ENCODE data around the gene CARD10.
"Not testable (repeated sequence)": the region's sequence is repeated elsewhere in the genome, so short reads cannot be mapped to it uniquely, and the experiment has no call there.

Gene CARD10

GRCh38 chr22:37485395-37486223 lies 33.6 kb downstream of the CARD10 start:
- no peak for DNase-seq

GRCh38 chr22:37484480-37485394 lies 34.5 kb downstream of the CARD10 start:
- no peak for DNase-seq

GRCh38 chr22:37483050-37483449 lies 36.2 kb downstream of the CARD10 start:
- DNase-seq = no peak

- DNase-seq = no peak
Measured at GRCh38 chr22:37482244-37482643, 37.0 kb downstream of the CARD10 start.

GRCh38 chr22:37481347-37481907 lies 37.8 kb downstream of the CARD10 start:
- DNase-seq = no peak

- no peak for DNase-seq
Measured at GRCh38 chr22:37480387-37481346, 38.5 kb downstream of the CARD10 start.

GRCh38 chr22:37479196-37479595 lies 40.0 kb downstream of the CARD10 start:
- DNase-seq = no peak

GRCh38 chr22:37476389-37477329 lies 42.6 kb downstream of the CARD10 start:
- DNase-seq = no peak

GRCh38 chr22:37474447-37475090 lies 44.6 kb downstream of the CARD10 start:
- no peak for DNase-seq

- DNase-seq = no peak
Measured at GRCh38 chr22:37473437-37473946, 45.7 kb downstream of the CARD10 start.

- DNase-seq = peak; percentile 4
Measured at GRCh38 chr22:37472418-37473006, 46.7 kb downstream of the CARD10 start.

- DNase-seq = no peak
Measured at GRCh38 chr22:37471727-37472417, 47.3 kb downstream of the CARD10 start.

- DNase-seq = no peak
Measured at GRCh38 chr22:37470087-37470445, 49.1 kb downstream of the CARD10 start.

- no peak for DNase-seq
Measured at GRCh38 chr22:37469416-37470086, 49.7 kb downstream of the CARD10 start.

- not testable (repeated sequence) for DNase-seq
Measured at GRCh38 chr22:37468201-37468695, 51.0 kb downstream of the CARD10 start.

- DNase-seq = no peak
Measured at GRCh38 chr22:37467391-37467955, 51.7 kb downstream of the CARD10 start.

- no peak for DNase-seq
Measured at GRCh38 chr22:37464181-37464580, 55.0 kb downstream of the CARD10 start.

- no peak for DNase-seq
Measured at GRCh38 chr22:37462983-37463382, 56.2 kb downstream of the CARD10 start.

All from NCI-H146 (cell line).